Hepatocyte (in vitro differentiated cells): ENCODE results near the gene POFUT2.

Experiments used
- CTCF ChIP-seq: fragments of 200-600 bp; sonication (generic); IDR thresholded peaks from 2 replicates; pipeline ENCODE4 v1.5.1; 2016; ENCODE audit warnings: antibody characterized with exemption, mild to moderate bottlenecking; ENCODE audit not compliant: poor library complexity
- EZH2 ChIP-seq: fragments of 200-600 bp; sonication (generic); IDR thresholded peaks from 2 replicates; pipeline ENCODE4 v1.6.1; 2016; ENCODE audit warnings: antibody characterized with exemption, mild to moderate bottlenecking, borderline replicate concordance
- EZH2phosphoT487 ChIP-seq: fragments of 200-600 bp; sonication (generic); IDR thresholded peaks from one replicate; pipeline ENCODE4 v1.6.1; 2018; ENCODE audit warnings: antibody characterized with exemption, mild to moderate bottlenecking, low read depth, moderate library complexity; ENCODE audit not compliant: unreplicated experiment, severe bottlenecking

GRCh38 chr21:45263534-45263933, 24.2 kb downstream of the POFUT2 start:
- TF ChIP-seq CTCF (no peak), EZH2 (no peak), EZH2phosphoT487 (no peak)
